Neuronal stem cell (in vitro differentiated cells): ENCODE results near the gene RCAN1.

Source experiments
- DNase-seq: peaks from one replicate; pipeline ENCODE4 v3.0.0-alpha.2; 2013; ENCODE audit warnings: low spot score
- H2AFZ ChIP-seq: one replicate; pipeline ENCODE4 v1.6.1; 2013; ENCODE audit warnings: mild to moderate bottlenecking, low read length, inconsistent platforms
- H2AK5ac ChIP-seq: 2 replicates; pipeline ENCODE4 v1.6.1; 2013; ENCODE audit warnings: low read depth, mild to moderate bottlenecking, inconsistent platforms, low read length, moderate library complexity, mixed read lengths
- H2BK120ac ChIP-seq: 2 replicates; pipeline ENCODE4 v1.6.1; 2013; ENCODE audit warnings: low read depth, mild to moderate bottlenecking, inconsistent platforms, low read length, moderate library complexity, mixed read lengths
- H2BK12ac ChIP-seq: one replicate; pipeline ENCODE4 v1.6.1; 2013; ENCODE audit warnings: low read length, inconsistent platforms
- H2BK15ac ChIP-seq: 2 replicates; pipeline ENCODE4 v1.6.1; 2013; ENCODE audit warnings: mild to moderate bottlenecking, low read length, inconsistent platforms, mixed read lengths
- H2BK5ac ChIP-seq: one replicate; pipeline ENCODE4 v1.6.1; 2013; ENCODE audit warnings: inconsistent platforms, mild to moderate bottlenecking, low read length, moderate library complexity
- H3K14ac ChIP-seq: one replicate; pipeline ENCODE4 v1.6.1; 2013; ENCODE audit warnings: low read length, inconsistent platforms
- H3K18ac ChIP-seq: 2 replicates; pipeline ENCODE4 v1.6.1; 2013; ENCODE audit warnings: low read length, inconsistent platforms
- H3K23ac ChIP-seq: 2 replicates; pipeline ENCODE4 v1.6.1; 2013; ENCODE audit warnings: low read depth, mild to moderate bottlenecking, mixed read lengths, low read length, inconsistent platforms; ENCODE audit not compliant: poor library complexity
- H3K27ac ChIP-seq: replicated peaks from 3 replicates; pipeline ENCODE4 v1.5.1; 2013; ENCODE audit warnings: low read length, inconsistent platforms
- H3K27me3 ChIP-seq, 3 experiments: 2 replicates each; pipeline ENCODE4 v1.6.1; 2013; ENCODE audit warnings: low read length in 3 of 3, mild to moderate bottlenecking in 2 of 3, inconsistent platforms in 1 of 3, low read depth in 1 of 3, mixed read lengths in 1 of 3, moderate library complexity in 1 of 3; ENCODE audit not compliant: control insufficient read depth in 3 of 3, insufficient read depth in 3 of 3
- H3K36me3 ChIP-seq, 2 donors: replicated peaks in 1 of 2; 2 replicates each; pipeline ENCODE4 v1.6.1; 2013; ENCODE audit warnings: low read length in 2 of 2; ENCODE audit not compliant: control insufficient read depth in 2 of 2, insufficient read depth in 2 of 2
- H3K4ac ChIP-seq: 2 replicates; pipeline ENCODE4 v1.6.1; 2013; ENCODE audit warnings: inconsistent platforms, mild to moderate bottlenecking, low read length, moderate library complexity
- H3K4me1 ChIP-seq, 2 donors: 1 replicate in 1 of 2; 2 replicates in 1 of 2; pipeline ENCODE4 v1.6.1; 2013; ENCODE audit warnings: low read length in 2 of 2, low read depth in 1 of 2; ENCODE audit not compliant: control insufficient read depth in 2 of 2, insufficient read depth in 1 of 2
- H3K4me2 ChIP-seq: one replicate; pipeline ENCODE4 v1.6.1; 2013; ENCODE audit warnings: mild to moderate bottlenecking, low read length, inconsistent platforms; ENCODE audit not compliant: insufficient read depth, poor library complexity, severe bottlenecking
- H3K4me3 ChIP-seq, 2 donors: 2 replicates each; pipeline ENCODE4 v1.5.1; 2013; ENCODE audit warnings: low read length in 2 of 2, mild to moderate bottlenecking in 2 of 2, inconsistent platforms in 1 of 2, moderate library complexity in 1 of 2
- H3K79me1 ChIP-seq: one replicate; pipeline ENCODE4 v1.6.1; 2013; ENCODE audit warnings: low read depth, mild to moderate bottlenecking, inconsistent platforms, low read length, moderate library complexity
- H3K9ac ChIP-seq: one replicate; pipeline ENCODE4 v1.6.1; 2013; ENCODE audit warnings: mild to moderate bottlenecking, low read depth, low read length, inconsistent platforms; ENCODE audit not compliant: poor library complexity
- H3K9me3 ChIP-seq, 2 donors: replicated peaks in 1 of 2; 2 replicates each; pipeline versions ENCODE3 to v1.6.1; 2013; ENCODE audit warnings: low read length in 2 of 2, mild to moderate bottlenecking in 2 of 2, inconsistent platforms in 1 of 2, low read depth in 1 of 2, mixed read lengths in 1 of 2, moderate library complexity in 1 of 2; ENCODE audit not compliant: control insufficient read depth in 2 of 2, insufficient read depth in 1 of 2
- H4K8ac ChIP-seq: one replicate; pipeline ENCODE4 v1.6.1; 2013; ENCODE audit warnings: low read depth, mild to moderate bottlenecking, inconsistent platforms, low read length, moderate library complexity
- H4K91ac ChIP-seq: one replicate; pipeline ENCODE4 v1.6.1; 2013; ENCODE audit warnings: low read length, low read depth, mild to moderate bottlenecking, inconsistent platforms; ENCODE audit not compliant: poor library complexity
- WGBS, 2 donors: extraction: QIAGEN DNeasy Blood & Tissue Kit; methylation state at CpG; one replicate each; pipeline ENCODE4 v1.1.7; 2013; ENCODE audit warnings: missing lambda C conversion rate in 2 of 2, mixed read lengths in 1 of 2; ENCODE audit not compliant: insufficient read length in 2 of 2, insufficient replicate concordance in 1 of 2; ENCODE audit errors: extremely low coverage in 2 of 2; 5-methylcytosine and 5-hydroxymethylcytosine counted together

RCAN1 gene

DNA sequence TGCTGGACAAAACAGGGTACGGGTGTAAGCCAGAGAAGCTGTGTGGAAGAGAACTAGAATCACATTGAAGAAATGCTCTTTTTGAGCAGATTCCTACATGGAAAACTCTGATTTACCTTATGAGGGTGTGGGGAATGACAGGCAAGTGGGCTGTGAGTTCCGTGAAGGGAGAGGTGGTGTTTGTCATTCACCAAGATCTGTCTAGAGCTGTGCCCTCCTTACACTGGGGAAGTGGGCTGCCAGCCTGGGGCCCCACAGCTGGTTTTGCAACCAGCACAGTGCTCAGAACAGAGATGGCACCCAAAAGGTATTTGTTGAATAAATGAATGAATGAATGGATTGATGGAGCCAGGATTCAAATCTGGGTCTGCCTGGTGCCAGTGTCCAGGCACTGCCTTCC, 10.4 kb downstream of the RCAN1 start:
- H2AK5ac ChIP-seq = no peak overlapping the region
- H3K18ac ChIP-seq = no peak overlapping the region
- H3K14ac ChIP-seq = no peak overlapping the region
- no CpG with 5 or more reads among the region's 2 CpGs for WGBS, 2 donors
- H3K4ac ChIP-seq = no peak overlapping the region
- no peaks in the 10 kb centered on the region for H3K9me3 ChIP-seq
- no peak overlapping the region for H4K91ac ChIP-seq
- no peak overlapping the region for H2BK15ac ChIP-seq
- no peak for DNase-seq
- no peak overlapping the region for H2BK120ac ChIP-seq
- no peak overlapping the region for H2AFZ ChIP-seq
- no peak overlapping the region for H3K4me3 ChIP-seq
- H2BK5ac ChIP-seq = no peak overlapping the region
- H3K79me1 ChIP-seq = no peaks in the 10 kb centered on the region
- H4K8ac ChIP-seq = no peak overlapping the region
- no peaks in the 10 kb centered on the region for H3K36me3 ChIP-seq
- no peak overlapping the region for H3K9ac ChIP-seq
- no peaks in the 10 kb centered on the region for H3K27me3 ChIP-seq
- no peak overlapping the region for H3K27ac ChIP-seq
- H3K4me2 ChIP-seq = no peak overlapping the region
- peaks cover 0 to 5% of the 10 kb centered on the region in 2 donors for H3K4me1 ChIP-seq
- H3K23ac ChIP-seq = no peak overlapping the region
- no peak overlapping the region for H2BK12ac ChIP-seq

DNA sequence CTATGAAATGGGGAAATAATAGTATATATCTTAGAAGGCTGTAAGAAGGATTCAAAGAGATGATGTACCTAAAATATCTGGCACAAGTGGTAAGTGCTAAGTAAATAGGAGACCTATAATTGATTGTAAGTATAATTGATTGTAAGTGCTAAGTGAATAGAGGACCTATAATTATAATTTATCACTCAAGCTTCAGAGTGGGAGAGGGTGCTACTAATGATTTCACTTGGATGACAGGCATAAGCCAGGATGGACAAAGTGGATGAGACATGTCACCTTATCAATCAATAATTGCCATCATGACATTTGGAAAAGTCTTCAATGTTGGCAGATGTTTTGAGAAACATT, 11.2 kb downstream of the RCAN1 start:
- Histone ChIP-seq H2BK5ac (no peak overlapping the region), H3K9me3 (no peaks in the 10 kb centered on the region), H3K27me3 (no peaks in the 10 kb centered on the region), H3K4me1 (peaks cover 0 to 5% of the 10 kb centered on the region in 2 donors), H3K27ac (no peak overlapping the region), H4K8ac (no peak overlapping the region), H3K4me2 (no peak overlapping the region), H4K91ac (no peak overlapping the region), H3K4me3 (no peak overlapping the region), H3K4ac (no peak overlapping the region), H2AK5ac (no peak overlapping the region), H3K23ac (no peak overlapping the region), H2BK12ac (no peak overlapping the region), H2BK120ac (no peak overlapping the region), H2BK15ac (no peak overlapping the region), H3K36me3 (no peaks in the 10 kb centered on the region), H3K14ac (no peak overlapping the region), H3K18ac (no peak overlapping the region), H3K9ac (no peak overlapping the region), H3K79me1 (no peaks in the 10 kb centered on the region), H2AFZ (no peak overlapping the region)
- DNase-seq = no peak

GRCh38 chr21:34603002-34603709, 11.8 kb downstream of the RCAN1 start:
- peak overlapping the region; percentile 48 for H2AFZ ChIP-seq
- no peak overlapping the region for H3K9ac ChIP-seq
- H3K9me3 ChIP-seq = no peaks in the 10 kb centered on the region
- no peaks in the 10 kb centered on the region for H3K27me3 ChIP-seq
- no peak overlapping the region for H3K4ac ChIP-seq
- H3K14ac ChIP-seq = no peak overlapping the region
- H3K23ac ChIP-seq = no peak overlapping the region
- H2AK5ac ChIP-seq = no peak overlapping the region
- H3K27ac ChIP-seq = no peak overlapping the region
- H2BK5ac ChIP-seq = no peak overlapping the region
- no peak overlapping the region for H3K18ac ChIP-seq
- no peaks in the 10 kb centered on the region for H3K36me3 ChIP-seq
- H2BK12ac ChIP-seq = no peak overlapping the region
- H3K4me2 ChIP-seq = no peak overlapping the region
- no peak overlapping the region for H2BK15ac ChIP-seq
- WGBS, 2 donors = no CpG with 5 or more reads among the region's 19 CpGs
- no peak overlapping the region for H2BK120ac ChIP-seq
- no peak overlapping the region for H4K8ac ChIP-seq
- H3K79me1 ChIP-seq = no peaks in the 10 kb centered on the region
- peaks cover 0 to 5% of the 10 kb centered on the region in 2 donors for H3K4me1 ChIP-seq
- peak; percentile 53 for DNase-seq
- no peak overlapping the region for H4K91ac ChIP-seq
- no peak overlapping the region for H3K4me3 ChIP-seq

GRCh38 chr21:34602061-34602460, 12.9 kb downstream of the RCAN1 start:
- DNase-seq = no peak
- H3K27me3 ChIP-seq = no peaks in the 10 kb centered on the region
- no peak overlapping the region for H3K14ac ChIP-seq
- H3K9ac ChIP-seq = no peak overlapping the region
- H2AK5ac ChIP-seq = no peak overlapping the region
- H3K4me3 ChIP-seq = no peak overlapping the region
- H3K18ac ChIP-seq = no peak overlapping the region
- peaks cover 0 to 5% of the 10 kb centered on the region in 2 donors for H3K4me1 ChIP-seq
- no peak overlapping the region for H2AFZ ChIP-seq
- H3K9me3 ChIP-seq = no peaks in the 10 kb centered on the region
- H3K23ac ChIP-seq = no peak overlapping the region
- no peak overlapping the region for H3K27ac ChIP-seq
- H4K8ac ChIP-seq = no peak overlapping the region
- no peak overlapping the region for H2BK15ac ChIP-seq
- H3K36me3 ChIP-seq = no peaks in the 10 kb centered on the region
- H2BK12ac ChIP-seq = no peak overlapping the region
- no peak overlapping the region for H2BK120ac ChIP-seq
- no peak overlapping the region for H4K91ac ChIP-seq
- H3K79me1 ChIP-seq = no peaks in the 10 kb centered on the region
- H2BK5ac ChIP-seq = no peak overlapping the region
- no peak overlapping the region for H3K4ac ChIP-seq
- WGBS, 2 donors = no CpG with 5 or more reads among the region's 4 CpGs
- no peak overlapping the region for H3K4me2 ChIP-seq
